Measurements from ENCODE around the gene SBF1. TPM values are rescaled to one million over a fixed set of nuclear protein-coding genes. Genes with fewer than 3 reads are reported as not detected.

SBF1 gene
- total and polyA plus RNA-seq, 2 donors (not counting 1 experiment from before 2014, with no cell fraction given): 110 to 254 TPM

DNA sequence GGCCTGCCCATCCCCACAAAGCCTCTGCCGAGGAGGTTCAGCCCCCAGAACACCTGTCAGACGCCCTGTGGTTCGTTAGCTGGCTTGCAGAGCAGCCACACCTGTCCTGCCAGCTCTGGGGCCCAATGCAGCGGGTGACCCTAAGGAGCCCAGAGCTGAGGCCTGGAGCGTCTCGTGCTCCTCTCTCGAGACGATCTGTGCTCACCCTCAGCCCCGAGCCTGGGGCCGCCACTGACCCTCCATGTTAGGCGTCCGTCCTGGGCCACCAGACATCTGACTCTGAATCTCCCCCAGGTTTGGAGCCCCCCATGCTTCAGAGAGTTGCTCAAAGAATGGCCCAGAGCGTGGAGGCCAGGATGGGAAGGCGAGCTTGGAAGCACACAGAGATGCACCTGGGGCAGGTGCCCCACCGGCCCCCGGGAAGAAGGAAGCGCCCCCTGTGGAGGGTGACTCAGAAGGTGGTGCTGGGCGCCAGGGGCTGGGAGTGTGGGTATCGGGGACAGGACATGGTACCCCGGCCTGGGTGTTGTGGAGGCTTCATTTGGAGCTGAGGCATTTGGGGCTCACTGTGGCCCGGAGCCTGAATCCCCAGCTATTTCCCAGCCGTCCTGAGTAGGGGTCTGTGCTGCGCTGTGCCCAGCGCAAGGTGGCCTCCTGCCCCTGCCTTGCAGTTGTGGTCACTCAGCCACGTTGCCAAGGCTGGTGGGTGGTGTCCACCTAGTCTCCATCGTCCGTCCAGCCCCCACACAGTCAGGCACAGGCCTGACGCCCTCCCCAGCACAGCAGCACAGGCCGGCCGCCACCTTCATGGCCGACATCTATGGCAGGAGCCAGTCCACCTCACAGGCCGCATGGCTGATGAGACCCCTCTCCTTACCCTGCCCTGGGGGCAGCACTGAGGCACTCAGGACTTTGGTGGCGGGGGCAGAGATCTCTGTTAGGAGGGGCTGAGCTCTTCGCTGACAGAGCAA lies 36.2 kb downstream of the SBF1 start:
- Histone ChIP-seq H4K20me1 (ENCODE audit: control insufficient read depth, insufficient read depth, low read length, poor library complexity, severe bottlenecking) (no peaks in the 10 kb centered on the region), H3K4me1 (ENCODE audit: control insufficient read depth in 2 of 2, insufficient read depth in 2 of 2, low read length in 2 of 2) (no peaks in the 10 kb centered on the region), H3K27ac (ENCODE audit: low read length in 2 of 2) (no peak overlapping the region), H3K36me3 (replicated peaks in 1 of 2; ENCODE audit: control extremely low read depth in 1 of 2, control insufficient read depth in 1 of 2, extremely low read depth in 1 of 2, insufficient read depth in 2 of 2, low read length in 1 of 2) (peaks cover 0 to 55% of the 10 kb centered on the region in 2 experiments), H3K9ac (ENCODE audit: low read length) (no peak overlapping the region), H3K9me3 (ENCODE audit: control extremely low read depth in 1 of 3, control insufficient read depth in 2 of 3, insufficient read depth in 1 of 3, low read length in 2 of 3) (no peaks in the 10 kb centered on the region), H2AFZ (ENCODE audit: insufficient read depth, low read depth, low read length, poor library complexity, severe bottlenecking) (no peak overlapping the region), H3K79me2 (ENCODE audit: control insufficient read depth, insufficient read depth, low read length) (no peaks in the 10 kb centered on the region), H3K4me3 (ENCODE audit: control extremely low read depth in 1 of 5, extremely low read depth in 1 of 5, insufficient read depth in 1 of 5, low read depth in 2 of 5, low read length in 4 of 5) (no peak overlapping the region), H3K4me2 (replicated peaks; ENCODE audit: low read depth, low read length, poor library complexity, severe bottlenecking) (no peak overlapping the region), H3K27me3 (replicated peaks in 1 of 4; ENCODE audit: control extremely low read depth in 1 of 4, control insufficient read depth in 3 of 4, insufficient read depth in 4 of 4, low read length in 3 of 4) (no peaks in the 10 kb centered on the region)
- Mint-ChIP-seq H3K27ac (no peak overlapping the region), H3K4me3 (no peak overlapping the region), H3K9me3 (ENCODE audit: insufficient read depth) (no peaks in the 10 kb centered on the region), H3K27me3 (no peaks in the 10 kb centered on the region), H3K4me1 (peaks cover 3% of the 10 kb centered on the region)
- ATAC-seq (ENCODE audit: low read depth): no peak
- no peak for TF ChIP-seq EZH2 (IDR thresholded peaks at IDR 0.05; ENCODE audit: borderline replicate concordance, insufficient read depth, low read depth, low read length, poor library complexity, severe bottlenecking)
- TF ChIP-seq, protein P1, sequence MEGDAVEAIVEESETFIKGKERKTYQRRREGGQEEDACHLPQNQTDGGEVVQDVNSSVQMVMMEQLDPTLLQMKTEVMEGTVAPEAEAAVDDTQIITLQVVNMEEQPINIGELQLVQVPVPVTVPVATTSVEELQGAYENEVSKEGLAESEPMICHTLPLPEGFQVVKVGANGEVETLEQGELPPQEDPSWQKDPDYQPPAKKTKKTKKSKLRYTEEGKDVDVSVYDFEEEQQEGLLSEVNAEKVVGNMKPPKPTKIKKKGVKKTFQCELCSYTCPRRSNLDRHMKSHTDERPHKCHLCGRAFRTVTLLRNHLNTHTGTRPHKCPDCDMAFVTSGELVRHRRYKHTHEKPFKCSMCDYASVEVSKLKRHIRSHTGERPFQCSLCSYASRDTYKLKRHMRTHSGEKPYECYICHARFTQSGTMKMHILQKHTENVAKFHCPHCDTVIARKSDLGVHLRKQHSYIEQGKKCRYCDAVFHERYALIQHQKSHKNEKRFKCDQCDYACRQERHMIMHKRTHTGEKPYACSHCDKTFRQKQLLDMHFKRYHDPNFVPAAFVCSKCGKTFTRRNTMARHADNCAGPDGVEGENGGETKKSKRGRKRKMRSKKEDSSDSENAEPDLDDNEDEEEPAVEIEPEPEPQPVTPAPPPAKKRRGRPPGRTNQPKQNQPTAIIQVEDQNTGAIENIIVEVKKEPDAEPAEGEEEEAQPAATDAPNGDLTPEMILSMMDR (IDR thresholded peaks at IDR 0.05): no peak
- ChIA-PET POLR2A (interaction anchor here (0.9 kb wide), 1 partner anchor 31 kb away, joined by 3 read pairs; no protein-coding TSS in a partner anchor), CTCF (interaction anchor here (0.6 to 2.1 kb wide), 3 partner anchors 54 to 93 kb away, joined by 3 to 8 read pairs (median 4); no protein-coding TSS in a partner anchor)
- no peak for DNase-seq
- intact Hi-C loops (cut with micrococcal nuclease): no loop called here
- 93% methylated on average over 34 of the region's 34 CpGs for WGBS (ENCODE audit: insufficient coverage)

Measured in B cell (primary cell).